Neural progenitor cell (in vitro differentiated cells): ENCODE results near the gene UBC. TPM values are rescaled to one million over a fixed set of nuclear protein-coding genes. Genes with fewer than 3 reads are reported as not detected.
"Not testable (repeated sequence)": the region's sequence is repeated elsewhere in the genome, so short reads cannot be mapped to it uniquely, and the experiment has no call there.

Experiments
- DNase-seq: peaks from one replicate; pipeline ENCODE4 v3.0.0-alpha.2; 2016; ENCODE audit warnings: low spot score
- H2AFZ ChIP-seq: fragments of 200-600 bp; sonication (generic); replicated peaks from 2 replicates; pipeline ENCODE4 v1.6.1; 2016; ENCODE audit warnings: antibody characterized with exemption
- H3F3A ChIP-seq: fragments of 200-600 bp; sonication (generic); 2 replicates; pipeline ENCODE4 v1.6.1; 2016; ENCODE audit warnings: antibody characterized with exemption, low read depth
- H3K27ac ChIP-seq: fragments of 200-600 bp; sonication (generic); 2 replicates; pipeline ENCODE4 v1.5.1; 2016; ENCODE audit warnings: mild to moderate bottlenecking
- H3K27me3 ChIP-seq: fragments of 200-600 bp; sonication (generic); 2 replicates; pipeline ENCODE4 v1.6.1; 2016; ENCODE audit warnings: mild to moderate bottlenecking, moderate library complexity
- H3K36me3 ChIP-seq: fragments of 200-600 bp; sonication (generic); 2 replicates; pipeline ENCODE4 v1.5.1; 2016
- H3K4me1 ChIP-seq: fragments of 200-600 bp; sonication (generic); 2 replicates; pipeline ENCODE4 v1.6.1; 2016; ENCODE audit warnings: mixed run types
- H3K4me2 ChIP-seq: fragments of 200-600 bp; sonication (generic); 2 replicates; pipeline ENCODE4 v1.6.1; 2016
- H3K4me3 ChIP-seq: fragments of 200-600 bp; sonication (generic); 2 replicates; pipeline ENCODE4 v1.5.1; 2016
- H3K79me2 ChIP-seq: fragments of 200-600 bp; sonication (generic); 2 replicates; pipeline ENCODE4 v1.6.1; 2016; ENCODE audit warnings: low read depth
- H3K9ac ChIP-seq: fragments of 200-600 bp; sonication (generic); 2 replicates; pipeline ENCODE4 v1.6.1; 2016
- H3K9me3 ChIP-seq: fragments of 200-600 bp; sonication (generic); 2 replicates; pipeline ENCODE4 v1.5.1; 2016; ENCODE audit warnings: low read depth
- H4K20me1 ChIP-seq: fragments of 200-600 bp; sonication (generic); 2 replicates; pipeline ENCODE4 v1.6.1; 2016; ENCODE audit warnings: low read depth
- H3K27ac Mint-ChIP-seq: 3 replicates; pipeline ENCODE4 v1.8.0; 2021; ENCODE audit warnings: mixed read lengths
- H3K27me3 Mint-ChIP-seq: 2 replicates; pipeline ENCODE4 v1.8.0; 2022; ENCODE audit warnings: low read depth, mild to moderate bottlenecking, inconsistent platforms, moderate library complexity, mixed read lengths; ENCODE audit not compliant: insufficient read depth
- H3K36me3 Mint-ChIP-seq: 3 replicates; pipeline ENCODE4 v1.8.0; 2021; ENCODE audit warnings: mixed read lengths
- H3K4me1 Mint-ChIP-seq: 3 replicates; pipeline ENCODE4 v1.8.0; 2021; ENCODE audit warnings: mixed read lengths
- H3K4me3 Mint-ChIP-seq: 3 replicates; pipeline ENCODE4 v1.8.0; 2021; ENCODE audit warnings: mild to moderate bottlenecking, moderate library complexity, mixed read lengths
- H3K9me3 Mint-ChIP-seq: 3 replicates; pipeline ENCODE4 v1.8.0; 2020; ENCODE audit warnings: mixed read lengths
- EZH2 ChIP-seq: fragments of 200-600 bp; sonication (generic); IDR thresholded peaks from 2 replicates; pipeline ENCODE4 v1.6.1; 2017; ENCODE audit warnings: antibody characterized with exemption, mild to moderate bottlenecking, moderate library complexity
- EZH2phosphoT487 ChIP-seq: fragments of 200-600 bp; sonication (generic); IDR thresholded peaks from 2 replicates; pipeline ENCODE4 v1.6.1; 2017; ENCODE audit warnings: antibody characterized with exemption
- total RNA-seq: library from RNA; depleted of rRNA; stranded (reverse); fragments of >200 nt; gene quantifications from 2 replicates; pipeline ENCODE4 v1.2.3, GENCODE V29; 2015; ENCODE audit warnings: low replicate concordance
- TF ChIP-seq, protein P1 (sequence below): fragments of 200-600 bp; sonication (generic); IDR thresholded peaks from 2 replicates; pipeline ENCODE4 v1.5.1; 2017; ENCODE audit warnings: antibody characterized with exemption, mild to moderate bottlenecking

Gene UBC
- total RNA-seq, 1 donor from 2014 or later: 857 TPM

DNA sequence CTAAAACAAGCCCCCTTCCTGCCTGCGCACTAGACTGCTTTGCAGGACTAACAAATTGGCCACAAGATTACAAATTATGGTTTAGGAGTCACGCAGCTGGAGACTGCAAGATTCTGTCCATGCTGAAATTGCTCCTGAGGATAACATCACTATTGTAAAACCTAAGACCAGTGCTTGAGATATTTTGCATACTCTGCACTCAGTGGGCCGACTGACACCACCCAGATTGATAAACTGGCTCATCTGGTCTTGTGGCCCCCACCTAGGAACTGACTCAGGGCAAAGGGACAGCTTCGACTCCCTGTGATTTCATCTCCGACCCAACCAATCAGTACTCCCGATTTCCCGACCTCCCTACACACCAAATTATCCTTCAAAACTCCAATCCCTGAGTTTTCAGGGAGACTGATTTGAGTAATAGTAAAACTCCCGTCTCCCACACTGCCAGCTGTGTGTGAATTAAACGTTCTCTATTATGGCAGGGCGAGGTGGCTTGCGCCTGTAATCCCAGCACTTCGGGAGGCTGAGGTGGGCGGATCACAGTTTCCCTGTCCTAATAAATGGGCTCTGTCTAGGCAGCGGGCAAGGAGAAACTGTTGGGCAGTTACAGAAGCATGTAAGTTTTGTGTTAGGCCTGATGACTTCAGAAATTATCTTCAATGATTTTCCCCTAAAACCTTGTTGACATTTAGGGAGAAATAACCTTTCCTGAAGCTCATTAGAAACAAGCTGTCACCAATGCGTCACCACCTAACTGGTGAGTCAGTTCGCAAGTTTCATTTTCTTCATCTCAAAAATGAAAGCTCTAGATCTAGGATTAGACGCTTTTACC, 5.3 kb upstream of the UBC start:
- H3K27me3 Mint-ChIP-seq: peaks cover 27% of the 10 kb centered on the region
- no peak overlapping the region for H3K9ac ChIP-seq
- DNase-seq: peak; percentile 30
- no peaks in the 10 kb centered on the region for H3K9me3 ChIP-seq
- H3K9me3 Mint-ChIP-seq: peaks cover 7% of the 10 kb centered on the region
- H3K27ac ChIP-seq: no peak overlapping the region
- peak overlapping the region; percentile 74 for H3K4me3 Mint-ChIP-seq
- H3K79me2 ChIP-seq: peaks cover 13% of the 10 kb centered on the region
- H3K4me1 Mint-ChIP-seq: peaks cover 78% of the 10 kb centered on the region
- TF ChIP-seq EZH2 (no peak), EZH2phosphoT487 (no peak)
- H3K4me1 ChIP-seq: peaks cover 56% of the 10 kb centered on the region
- no peaks in the 10 kb centered on the region for H3K27me3 ChIP-seq
- H3K36me3 Mint-ChIP-seq: peaks cover 4% of the 10 kb centered on the region
- peak overlapping the region; percentile 45 for H2AFZ ChIP-seq
- H3K4me2 ChIP-seq: peak overlapping the region; percentile 42
- peak overlapping the region; percentile 97 for H3K27ac Mint-ChIP-seq
- H4K20me1 ChIP-seq: no peaks in the 10 kb centered on the region
- no peaks in the 10 kb centered on the region for H3K36me3 ChIP-seq
- peaks cover 75% of the 10 kb centered on the region for H3F3A ChIP-seq
- peak overlapping the region; percentile 9 for H3K4me3 ChIP-seq

- peaks cover 68% of the 10 kb centered on the region for H3F3A ChIP-seq
- Mint-ChIP-seq H3K27ac (peak overlapping the region; percentile 99), H3K27me3 (peaks cover 33% of the 10 kb centered on the region), H3K36me3 (peaks cover 12% of the 10 kb centered on the region), H3K4me1 (peaks cover 77% of the 10 kb centered on the region)
- not testable (repeated sequence) for H3K27me3 ChIP-seq, H3K4me2 ChIP-seq, H2AFZ ChIP-seq, H3K9ac ChIP-seq, DNase-seq, H3K4me3 ChIP-seq, H3K36me3 ChIP-seq, H4K20me1 ChIP-seq, H3K9me3 Mint-ChIP-seq, H3K4me3 Mint-ChIP-seq, H3K27ac ChIP-seq, H3K9me3 ChIP-seq
- peaks cover 56% of the 10 kb centered on the region for H3K4me1 ChIP-seq
- peaks cover 22% of the 10 kb centered on the region for H3K79me2 ChIP-seq
These were observed 4.2 kb upstream of the UBC start for GRCh38 chr12:124918622-124918988.

- H3K4me1 Mint-ChIP-seq: peaks cover 81% of the 10 kb centered on the region
- Histone ChIP-seq H3K4me2 (peak overlapping the region; percentile 64), H3K27ac (peak overlapping the region; percentile 91), H2AFZ (no peak overlapping the region), H4K20me1 (peaks cover 14% of the 10 kb centered on the region), H3K79me2 (peaks cover 27% of the 10 kb centered on the region), H3K9me3 (no peaks in the 10 kb centered on the region), H3K27me3 (no peaks in the 10 kb centered on the region), H3K4me3 (peak overlapping the region; percentile 22), H3K9ac (no peak overlapping the region), H3K36me3 (no peaks in the 10 kb centered on the region), H3F3A (peaks cover 66% of the 10 kb centered on the region), H3K4me1 (peaks cover 56% of the 10 kb centered on the region)
- H3K36me3 Mint-ChIP-seq: peaks cover 18% of the 10 kb centered on the region
- H3K27me3 Mint-ChIP-seq: peaks cover 39% of the 10 kb centered on the region
- peak overlapping the region; percentile 78 for H3K4me3 Mint-ChIP-seq
- TF ChIP-seq, protein P1, sequence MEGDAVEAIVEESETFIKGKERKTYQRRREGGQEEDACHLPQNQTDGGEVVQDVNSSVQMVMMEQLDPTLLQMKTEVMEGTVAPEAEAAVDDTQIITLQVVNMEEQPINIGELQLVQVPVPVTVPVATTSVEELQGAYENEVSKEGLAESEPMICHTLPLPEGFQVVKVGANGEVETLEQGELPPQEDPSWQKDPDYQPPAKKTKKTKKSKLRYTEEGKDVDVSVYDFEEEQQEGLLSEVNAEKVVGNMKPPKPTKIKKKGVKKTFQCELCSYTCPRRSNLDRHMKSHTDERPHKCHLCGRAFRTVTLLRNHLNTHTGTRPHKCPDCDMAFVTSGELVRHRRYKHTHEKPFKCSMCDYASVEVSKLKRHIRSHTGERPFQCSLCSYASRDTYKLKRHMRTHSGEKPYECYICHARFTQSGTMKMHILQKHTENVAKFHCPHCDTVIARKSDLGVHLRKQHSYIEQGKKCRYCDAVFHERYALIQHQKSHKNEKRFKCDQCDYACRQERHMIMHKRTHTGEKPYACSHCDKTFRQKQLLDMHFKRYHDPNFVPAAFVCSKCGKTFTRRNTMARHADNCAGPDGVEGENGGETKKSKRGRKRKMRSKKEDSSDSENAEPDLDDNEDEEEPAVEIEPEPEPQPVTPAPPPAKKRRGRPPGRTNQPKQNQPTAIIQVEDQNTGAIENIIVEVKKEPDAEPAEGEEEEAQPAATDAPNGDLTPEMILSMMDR: no peak
- TF ChIP-seq EZH2: no peak
- DNase-seq: no peak
- H3K27ac Mint-ChIP-seq: peak overlapping the region; percentile 99
- peaks cover 11% of the 10 kb centered on the region for H3K9me3 Mint-ChIP-seq
These were observed 3.6 kb upstream of the UBC start for GRCh38 chr12:124917841-124918621.

- H3K4me2 ChIP-seq: peak overlapping the region; percentile 84
- no peaks in the 10 kb centered on the region for H3K27me3 ChIP-seq
- peaks cover 56% of the 10 kb centered on the region for H3K4me1 ChIP-seq
- DNase-seq: peak; percentile 97
- no peaks in the 10 kb centered on the region for H3K36me3 ChIP-seq
- peak overlapping the region; percentile 41 for H2AFZ ChIP-seq
- peaks cover 38% of the 10 kb centered on the region for H3K27me3 Mint-ChIP-seq
- H3K9me3 ChIP-seq: no peaks in the 10 kb centered on the region
- peaks cover 24% of the 10 kb centered on the region for H3K36me3 Mint-ChIP-seq
- TF ChIP-seq, protein P1: no peak
- peak; percentile 23 for TF ChIP-seq EZH2phosphoT487
- H3K27ac ChIP-seq: peak overlapping the region; percentile 91
- H3K4me1 Mint-ChIP-seq: peaks cover 84% of the 10 kb centered on the region
- H3K4me3 Mint-ChIP-seq: peak overlapping the region; percentile 78
- peaks cover 21% of the 10 kb centered on the region for H4K20me1 ChIP-seq
- peaks cover 11% of the 10 kb centered on the region for H3K9me3 Mint-ChIP-seq
- peaks cover 66% of the 10 kb centered on the region for H3F3A ChIP-seq
- no peak overlapping the region for H3K9ac ChIP-seq
- H3K4me3 ChIP-seq: peak overlapping the region; percentile 90
- peak overlapping the region; percentile 99 for H3K27ac Mint-ChIP-seq
- peaks cover 34% of the 10 kb centered on the region for H3K79me2 ChIP-seq
These were observed 2.8 kb upstream of the UBC start for GRCh38 chr12:124917135-124917840.
